ENCODE results near the gene FBXL16.

DNA sequence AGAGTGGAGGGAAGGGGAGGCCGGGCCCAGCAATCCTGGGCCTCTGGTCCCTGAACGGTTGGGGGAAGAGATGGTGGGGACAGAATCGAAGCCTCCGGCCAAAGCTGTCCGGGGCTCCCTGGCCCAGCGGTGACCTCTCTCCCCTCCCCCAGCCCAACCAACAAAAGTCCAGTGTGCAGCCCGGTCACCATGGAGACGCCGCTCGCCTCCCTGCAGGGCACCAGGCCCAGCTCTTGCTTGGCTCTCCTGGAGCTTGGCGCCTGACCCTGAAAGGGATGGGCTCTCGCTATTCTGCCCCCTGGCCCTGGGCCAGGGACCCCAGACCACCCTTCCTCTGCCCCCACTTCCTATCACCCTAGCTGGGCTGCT is 10.6 kb upstream of the FBXL16 start:
- TF ChIP-seq SMC3 (conservative IDR thresholded peaks at IDR 0.05; ENCODE audit: poor library complexity), result no peak
- TF ChIP-seq, protein P1, sequence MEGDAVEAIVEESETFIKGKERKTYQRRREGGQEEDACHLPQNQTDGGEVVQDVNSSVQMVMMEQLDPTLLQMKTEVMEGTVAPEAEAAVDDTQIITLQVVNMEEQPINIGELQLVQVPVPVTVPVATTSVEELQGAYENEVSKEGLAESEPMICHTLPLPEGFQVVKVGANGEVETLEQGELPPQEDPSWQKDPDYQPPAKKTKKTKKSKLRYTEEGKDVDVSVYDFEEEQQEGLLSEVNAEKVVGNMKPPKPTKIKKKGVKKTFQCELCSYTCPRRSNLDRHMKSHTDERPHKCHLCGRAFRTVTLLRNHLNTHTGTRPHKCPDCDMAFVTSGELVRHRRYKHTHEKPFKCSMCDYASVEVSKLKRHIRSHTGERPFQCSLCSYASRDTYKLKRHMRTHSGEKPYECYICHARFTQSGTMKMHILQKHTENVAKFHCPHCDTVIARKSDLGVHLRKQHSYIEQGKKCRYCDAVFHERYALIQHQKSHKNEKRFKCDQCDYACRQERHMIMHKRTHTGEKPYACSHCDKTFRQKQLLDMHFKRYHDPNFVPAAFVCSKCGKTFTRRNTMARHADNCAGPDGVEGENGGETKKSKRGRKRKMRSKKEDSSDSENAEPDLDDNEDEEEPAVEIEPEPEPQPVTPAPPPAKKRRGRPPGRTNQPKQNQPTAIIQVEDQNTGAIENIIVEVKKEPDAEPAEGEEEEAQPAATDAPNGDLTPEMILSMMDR (IDR thresholded peaks at IDR 0.05; ENCODE audit: poor library complexity, severe bottlenecking), result no peak
- TF ChIP-seq EZH2 (IDR thresholded peaks at IDR 0.05; ENCODE audit: borderline replicate concordance, insufficient read depth, low read length, poor library complexity, severe bottlenecking), result no peak
- no peak for TF ChIP-seq POLR2AphosphoS5 (IDR thresholded peaks at IDR 0.05)
- no peak for TF ChIP-seq RAD21 (conservative IDR thresholded peaks at IDR 0.05)
- TF ChIP-seq TAF1 (IDR thresholded peaks at IDR 0.05; ENCODE audit: low read depth), result no peak
- TF ChIP-seq EP300 (conservative IDR thresholded peaks at IDR 0.05; ENCODE audit: poor library complexity, severe bottlenecking), result no peak
